Astrocyte of the cerebellum (primary cell): ENCODE data around the gene MYT1.

ENCODE experiments used
- DNase-seq: peaks from one replicate; pipeline ENCODE4 v3.0.0-alpha.2; 2011; ENCODE audit warnings: low read depth
- H3K4me3 ChIP-seq: 2 replicates; pipeline ENCODE4 v1.5.1; 2011; ENCODE audit warnings: mild to moderate bottlenecking, low read depth, low read length, moderate library complexity
- in situ Hi-C: cut with HindIII; loops from 2 replicates; pipeline ENCODE4 v1.10.0; 2017; ENCODE audit warnings: low sequenced_read_pairs
- TF ChIP-seq, protein P1 (sequence below): IDR thresholded peaks from 2 replicates; pipeline ENCODE4 v1.5.1; 2012; ENCODE audit warnings: low read length, low read depth, moderate library complexity, mild to moderate bottlenecking; ENCODE audit errors: missing control alignments

The MYT1 gene

DNA sequence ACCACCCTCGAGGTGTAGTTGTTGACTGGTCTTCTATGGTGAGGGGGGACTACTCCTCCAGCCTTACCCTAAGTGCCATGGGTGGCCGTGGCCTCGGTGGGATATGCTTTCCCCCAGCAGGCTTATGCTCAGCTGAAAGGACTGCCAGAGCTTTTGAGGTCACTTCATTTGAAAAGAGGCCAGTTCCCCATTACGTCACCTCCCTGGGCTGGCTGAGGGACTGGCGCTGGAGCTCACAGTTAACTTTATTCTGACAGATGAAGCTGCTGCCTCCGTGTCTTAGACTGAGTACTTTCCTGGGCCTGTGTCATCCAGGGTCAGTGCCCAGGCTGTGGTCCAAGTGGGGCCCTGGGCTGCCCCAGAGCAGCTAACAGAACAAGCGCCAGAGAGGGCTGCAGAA lies 48.5 kb downstream of the MYT1 start:
- in situ Hi-C loops: no loop called here
- DNase-seq: no peak
- TF ChIP-seq, protein P1, sequence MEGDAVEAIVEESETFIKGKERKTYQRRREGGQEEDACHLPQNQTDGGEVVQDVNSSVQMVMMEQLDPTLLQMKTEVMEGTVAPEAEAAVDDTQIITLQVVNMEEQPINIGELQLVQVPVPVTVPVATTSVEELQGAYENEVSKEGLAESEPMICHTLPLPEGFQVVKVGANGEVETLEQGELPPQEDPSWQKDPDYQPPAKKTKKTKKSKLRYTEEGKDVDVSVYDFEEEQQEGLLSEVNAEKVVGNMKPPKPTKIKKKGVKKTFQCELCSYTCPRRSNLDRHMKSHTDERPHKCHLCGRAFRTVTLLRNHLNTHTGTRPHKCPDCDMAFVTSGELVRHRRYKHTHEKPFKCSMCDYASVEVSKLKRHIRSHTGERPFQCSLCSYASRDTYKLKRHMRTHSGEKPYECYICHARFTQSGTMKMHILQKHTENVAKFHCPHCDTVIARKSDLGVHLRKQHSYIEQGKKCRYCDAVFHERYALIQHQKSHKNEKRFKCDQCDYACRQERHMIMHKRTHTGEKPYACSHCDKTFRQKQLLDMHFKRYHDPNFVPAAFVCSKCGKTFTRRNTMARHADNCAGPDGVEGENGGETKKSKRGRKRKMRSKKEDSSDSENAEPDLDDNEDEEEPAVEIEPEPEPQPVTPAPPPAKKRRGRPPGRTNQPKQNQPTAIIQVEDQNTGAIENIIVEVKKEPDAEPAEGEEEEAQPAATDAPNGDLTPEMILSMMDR: no peak
- H3K4me3 ChIP-seq: no peak overlapping the region

DNA sequence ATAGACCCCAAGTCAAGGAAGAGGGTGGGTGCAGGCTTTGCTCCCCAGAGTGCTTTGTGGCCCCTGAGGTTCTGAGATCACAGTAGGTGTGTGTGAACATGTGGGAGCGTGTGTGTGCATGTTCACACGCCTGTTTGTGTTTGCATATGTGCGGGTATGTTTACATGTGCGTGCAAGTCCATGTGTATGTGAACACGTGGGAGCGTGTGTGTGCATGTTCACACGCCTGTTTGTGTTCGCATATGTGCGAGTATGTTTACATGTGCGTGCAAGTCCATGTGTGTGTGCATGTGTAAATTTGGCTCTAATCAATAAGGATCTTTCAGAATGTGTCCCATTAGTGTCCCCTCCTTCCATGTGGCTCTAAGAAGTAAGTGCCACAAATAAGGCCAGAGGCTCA lies 49.9 kb downstream of the MYT1 start:
- DNase-seq: no peak
- H3K4me3 ChIP-seq: no peak overlapping the region
- TF ChIP-seq, protein P1: no peak
- in situ Hi-C loops: no loop called here

GRCh38 chr20:64214952-64215351 lies 50.7 kb downstream of the MYT1 start:
- in situ Hi-C loops: no loop called here
- H3K4me3 ChIP-seq: no peak overlapping the region
- DNase-seq: no peak
- TF ChIP-seq, protein P1: no peak

- in situ Hi-C loops: no loop called here
- TF ChIP-seq, protein P1: no peak
- no peak for DNase-seq
- H3K4me3 ChIP-seq: no peak overlapping the region
These were observed 51.8 kb downstream of the MYT1 start for GRCh38 chr20:64216036-64216435.

DNA sequence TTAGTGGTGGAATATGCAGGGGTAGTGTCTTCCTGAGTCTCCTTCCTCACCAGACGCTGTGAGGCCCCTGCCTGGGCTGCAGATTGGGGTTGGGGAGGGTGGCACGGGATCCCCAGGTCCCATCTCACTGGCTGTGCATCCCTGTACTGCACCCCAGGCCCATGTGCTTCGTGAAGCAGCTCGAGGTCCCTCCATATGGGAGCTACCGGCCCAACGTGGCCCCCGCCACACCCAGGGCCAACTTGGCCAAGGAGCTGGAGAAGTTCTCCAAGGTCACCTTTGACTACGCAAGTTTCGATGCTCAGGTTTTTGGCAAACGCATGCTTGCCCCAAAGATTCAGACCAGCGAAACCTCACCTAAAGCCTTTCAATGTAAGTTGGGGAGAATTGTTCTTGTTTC lies 52.7 kb downstream of the MYT1 start:
- DNase-seq: no peak
- TF ChIP-seq, protein P1: no peak
- H3K4me3 ChIP-seq: no peak overlapping the region
- in situ Hi-C loops: no loop called here

DNA sequence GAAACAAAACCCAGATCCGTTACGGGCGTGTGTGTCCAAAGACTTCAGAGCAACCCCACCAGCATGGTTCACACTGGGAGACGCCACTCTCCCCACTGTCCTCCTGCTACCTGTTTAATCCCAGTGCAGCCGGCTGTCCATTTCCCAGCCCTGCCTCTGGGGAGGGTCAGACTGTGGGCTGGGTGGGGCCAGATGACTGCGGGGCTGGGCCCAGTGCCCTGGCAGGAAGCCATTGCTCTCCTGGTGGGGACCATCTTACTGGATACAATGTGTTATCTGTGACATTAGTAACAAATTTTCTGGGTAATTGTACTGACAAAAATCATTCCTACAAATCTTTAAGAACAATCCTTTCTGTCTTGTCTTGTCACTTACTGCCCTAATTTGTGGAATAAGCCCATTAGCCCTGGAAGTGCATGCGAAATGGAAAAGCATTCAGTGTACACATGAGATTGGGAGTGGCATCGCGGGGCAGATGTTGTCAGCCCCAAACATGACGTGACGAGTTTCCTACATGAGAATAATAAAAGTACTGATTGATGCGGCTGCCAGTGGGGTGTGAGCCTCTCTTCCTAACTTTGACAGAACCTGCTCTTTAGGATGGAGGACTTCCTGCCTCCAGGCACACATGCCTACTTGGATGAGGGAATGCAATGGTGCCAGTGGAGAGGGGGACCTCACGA lies 53.4 kb downstream of the MYT1 start:
- in situ Hi-C loops: no loop called here
- TF ChIP-seq, protein P1: no peak
- no peak for DNase-seq

DNA sequence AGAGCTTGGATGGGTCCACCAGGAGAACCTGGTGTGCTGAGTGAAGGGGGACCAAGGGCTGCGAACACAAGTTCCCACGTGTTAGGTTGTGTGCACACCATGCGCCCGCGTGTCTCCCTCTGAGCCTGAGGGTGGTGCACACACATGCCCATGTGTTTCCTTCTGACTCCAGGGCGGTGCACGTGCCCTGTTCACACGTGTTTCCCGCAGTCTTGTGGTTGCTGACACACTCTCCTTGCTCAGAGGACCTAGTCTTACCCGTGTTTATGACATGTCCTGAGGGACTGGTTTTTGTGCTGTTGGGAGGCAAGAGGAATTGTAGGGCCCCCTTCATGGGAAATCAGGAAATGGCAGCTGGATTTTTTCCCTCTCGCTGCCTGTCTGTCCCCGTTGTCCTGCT lies 55.0 kb downstream of the MYT1 start:
- no peak overlapping the region for H3K4me3 ChIP-seq
- no peak for DNase-seq
- in situ Hi-C loops: no loop called here
- TF ChIP-seq, protein P1: no peak

More for the DNA sequence above, 53.4 kb downstream of the MYT1 start:
- H3K4me3 ChIP-seq: no peak overlapping the region
